Activated T-cell treated with anti-CD3 and anti-CD28 coated beads for 24 hours (primary cell): ENCODE data around the gene GNA12.
"Not testable (repeated sequence)": the region's sequence is repeated elsewhere in the genome, so short reads cannot be mapped to it uniquely, and the experiment has no call there.

Source experiments
- DNase-seq: peaks from one replicate; pipeline ENCODE4 v3.0.0-alpha.2; 2020; ENCODE audit warnings: low read depth

The GNA12 gene

DNA sequence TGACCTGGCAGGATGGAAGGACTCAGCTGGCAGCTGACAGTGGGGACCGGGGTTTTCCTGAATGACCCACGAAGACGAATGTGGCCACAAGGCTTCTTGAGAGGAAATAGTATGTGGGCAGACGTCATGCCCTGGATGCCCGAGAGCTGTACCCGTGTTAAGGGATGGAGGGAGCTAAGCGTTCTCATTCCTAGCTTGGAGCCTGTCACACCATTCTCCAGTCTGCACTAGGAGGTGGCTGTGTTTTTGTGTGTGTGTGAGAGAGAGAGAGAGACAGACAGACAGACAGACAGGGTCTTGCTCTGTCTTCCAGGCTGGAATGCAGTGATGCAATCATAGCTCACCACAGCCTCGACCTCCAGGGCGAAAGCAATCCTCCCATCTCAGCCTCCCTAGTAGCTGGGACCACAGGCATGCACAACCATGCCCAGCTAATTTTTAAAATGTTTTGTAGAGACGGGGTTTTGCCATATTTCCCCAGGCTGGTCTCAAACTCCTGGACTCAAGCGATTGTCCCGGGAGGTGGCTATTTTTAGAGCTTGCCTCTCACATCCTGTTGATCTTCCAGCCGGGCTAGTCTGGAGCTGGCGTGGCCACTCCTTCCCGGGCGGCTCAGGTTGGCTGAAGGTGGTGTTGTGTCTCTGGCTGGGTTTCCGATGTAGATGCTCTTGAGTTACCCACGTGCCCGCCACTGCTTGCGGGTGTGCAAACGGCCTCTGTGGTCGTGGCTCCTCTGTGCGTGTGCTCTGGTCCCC lies 154.0 kb downstream of the GNA12 start:
- no peak for DNase-seq

DNA sequence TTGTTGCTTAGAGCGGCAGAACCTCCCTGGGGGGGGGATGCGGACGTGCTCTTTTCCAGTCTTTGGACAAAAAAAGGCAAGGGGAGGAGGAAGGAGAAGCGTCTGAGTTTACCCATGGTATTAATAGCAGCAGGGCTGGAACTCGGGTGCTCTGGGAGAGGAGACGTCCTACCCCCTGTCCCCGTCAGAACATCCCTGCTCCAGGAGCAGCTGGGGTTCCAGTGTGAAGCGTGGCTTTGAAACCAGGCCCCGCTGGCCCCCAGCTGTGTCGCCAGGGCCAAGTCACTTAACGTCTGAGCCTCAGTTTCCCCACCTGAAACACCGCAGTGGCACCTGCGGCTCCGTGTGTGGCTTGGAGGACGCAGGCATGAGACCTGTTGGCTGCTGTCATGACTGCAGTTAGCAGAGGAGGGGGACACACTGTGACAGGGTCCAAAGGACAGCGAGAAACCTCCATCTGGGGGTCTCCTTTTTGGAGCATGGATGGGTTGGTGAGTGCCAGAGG lies 154.7 kb downstream of the GNA12 start:
- no peak for DNase-seq

GRCh38 chr7:2688409-2689342 lies 155.4 kb downstream of the GNA12 start:
- DNase-seq: no peak

- no peak for DNase-seq
Measured at GRCh38 chr7:2687881-2688318, 156.2 kb downstream of the GNA12 start, which contains the start of gene AMZ1. Gene AMZ1, plus strand, starts transcription at chr7:2688202. Its CDS starts 12,250 bp downstream, at chr7:2700452.

- no peak for DNase-seq
Measured at GRCh38 chr7:2687338-2687869, 156.7 kb downstream of the GNA12 start.

DNA sequence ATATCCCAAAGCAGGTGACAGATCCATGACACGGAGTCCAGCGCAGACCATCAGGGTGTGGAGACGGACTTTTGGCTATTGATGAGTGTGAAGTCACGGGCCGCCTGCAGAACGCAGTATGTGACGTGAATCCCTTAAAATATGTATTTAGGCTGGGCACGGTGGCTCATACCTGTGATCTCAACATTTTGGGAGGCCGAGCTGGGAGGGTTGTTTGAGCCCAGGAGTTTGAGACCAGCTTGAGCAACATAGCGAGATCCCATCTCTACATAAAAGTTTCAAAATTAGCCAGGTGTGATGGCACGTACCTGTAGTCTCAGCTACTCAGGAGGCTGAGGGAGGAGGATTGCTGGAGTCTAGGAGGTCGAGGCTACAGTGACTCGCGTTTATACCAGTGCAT lies 158.0 kb downstream of the GNA12 start:
- no peak for DNase-seq

DNA sequence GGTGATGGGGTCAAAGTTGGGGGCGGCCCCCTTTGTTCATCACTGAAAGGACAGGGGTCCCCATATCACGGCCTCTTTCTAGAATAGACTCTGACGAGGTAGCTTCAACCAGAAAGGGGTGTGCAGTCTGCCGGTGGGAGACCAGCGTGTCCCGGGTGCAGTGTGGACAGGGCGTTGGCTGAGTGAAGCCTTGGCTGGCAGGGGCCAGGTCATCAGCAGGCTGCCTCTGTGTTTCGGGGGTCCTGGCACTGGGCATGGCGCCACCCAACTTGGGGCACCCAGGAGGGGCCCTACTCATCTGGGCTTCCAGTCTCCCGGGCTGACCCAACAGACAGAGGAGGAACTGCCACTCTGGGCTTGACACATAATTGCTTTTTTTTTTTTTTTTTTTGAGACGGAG lies 159.6 kb downstream of the GNA12 start:
- no peak for DNase-seq

DNA sequence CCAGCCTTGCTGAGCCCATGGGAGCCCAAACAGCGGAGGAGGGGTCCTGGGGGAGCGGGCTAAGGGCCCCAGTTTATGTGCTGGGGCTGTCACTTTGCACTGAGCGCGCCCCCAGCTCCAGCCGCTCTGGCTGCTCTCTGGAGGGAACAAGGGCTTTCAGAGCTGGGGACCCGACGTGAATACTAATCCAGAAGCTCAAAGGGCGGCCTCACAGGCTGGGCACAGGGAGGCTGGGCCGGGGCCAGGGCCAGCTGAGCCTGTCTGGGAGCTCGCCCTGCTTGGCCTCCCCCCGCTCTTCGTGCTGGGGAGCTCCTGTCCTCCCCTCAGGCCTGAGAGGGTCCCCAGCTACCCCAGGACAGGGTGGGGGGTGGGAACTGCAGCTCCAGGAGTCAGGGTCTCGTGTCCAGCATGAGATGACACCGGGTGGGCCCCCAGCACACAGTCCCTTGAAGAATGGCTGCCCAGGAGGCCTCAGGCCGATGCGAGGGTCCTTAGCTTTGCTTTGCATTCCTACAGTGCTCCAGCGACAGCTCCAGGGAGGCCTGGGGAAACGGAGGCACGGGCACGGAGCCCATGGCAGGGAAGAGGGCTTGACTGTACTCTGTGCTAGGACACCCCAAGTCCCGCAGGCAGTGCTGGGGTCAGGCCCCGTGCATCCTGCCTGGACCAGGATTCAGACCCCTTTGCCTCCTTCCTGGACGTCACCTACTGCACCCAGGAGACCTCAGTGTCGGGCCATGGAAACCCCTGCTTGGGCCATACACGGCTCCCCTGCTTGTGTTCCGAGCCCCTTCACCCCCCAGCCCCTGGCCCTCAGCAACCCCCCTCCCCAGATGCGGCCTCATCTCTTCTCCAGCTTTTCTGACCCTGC lies 161.9 kb downstream of the GNA12 start:
- no peak for DNase-seq

- peak; percentile 20 for DNase-seq
Measured at GRCh38 chr7:2680792-2681490, 163.2 kb downstream of the GNA12 start.

DNA sequence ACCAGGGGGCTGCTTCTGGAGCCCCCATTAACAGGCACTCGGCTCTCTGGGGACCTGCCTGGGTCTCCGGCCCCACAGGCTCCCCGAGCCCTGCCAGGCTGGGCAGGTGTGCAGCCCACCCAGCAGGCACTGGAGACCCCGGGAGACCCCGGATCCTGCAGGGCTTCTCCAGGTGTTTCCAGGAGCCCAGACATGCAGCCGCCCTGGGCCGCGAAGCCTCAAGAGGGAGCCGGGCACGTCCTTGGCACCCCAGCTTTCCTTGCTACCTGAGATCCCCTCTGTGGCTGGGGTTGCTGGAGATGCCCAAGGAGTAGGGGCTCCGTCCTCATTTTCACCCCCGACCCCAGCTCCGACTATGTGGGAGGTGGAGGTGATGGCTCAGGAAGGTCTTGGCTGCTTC lies 163.9 kb downstream of the GNA12 start:
- DNase-seq: no peak

DNA sequence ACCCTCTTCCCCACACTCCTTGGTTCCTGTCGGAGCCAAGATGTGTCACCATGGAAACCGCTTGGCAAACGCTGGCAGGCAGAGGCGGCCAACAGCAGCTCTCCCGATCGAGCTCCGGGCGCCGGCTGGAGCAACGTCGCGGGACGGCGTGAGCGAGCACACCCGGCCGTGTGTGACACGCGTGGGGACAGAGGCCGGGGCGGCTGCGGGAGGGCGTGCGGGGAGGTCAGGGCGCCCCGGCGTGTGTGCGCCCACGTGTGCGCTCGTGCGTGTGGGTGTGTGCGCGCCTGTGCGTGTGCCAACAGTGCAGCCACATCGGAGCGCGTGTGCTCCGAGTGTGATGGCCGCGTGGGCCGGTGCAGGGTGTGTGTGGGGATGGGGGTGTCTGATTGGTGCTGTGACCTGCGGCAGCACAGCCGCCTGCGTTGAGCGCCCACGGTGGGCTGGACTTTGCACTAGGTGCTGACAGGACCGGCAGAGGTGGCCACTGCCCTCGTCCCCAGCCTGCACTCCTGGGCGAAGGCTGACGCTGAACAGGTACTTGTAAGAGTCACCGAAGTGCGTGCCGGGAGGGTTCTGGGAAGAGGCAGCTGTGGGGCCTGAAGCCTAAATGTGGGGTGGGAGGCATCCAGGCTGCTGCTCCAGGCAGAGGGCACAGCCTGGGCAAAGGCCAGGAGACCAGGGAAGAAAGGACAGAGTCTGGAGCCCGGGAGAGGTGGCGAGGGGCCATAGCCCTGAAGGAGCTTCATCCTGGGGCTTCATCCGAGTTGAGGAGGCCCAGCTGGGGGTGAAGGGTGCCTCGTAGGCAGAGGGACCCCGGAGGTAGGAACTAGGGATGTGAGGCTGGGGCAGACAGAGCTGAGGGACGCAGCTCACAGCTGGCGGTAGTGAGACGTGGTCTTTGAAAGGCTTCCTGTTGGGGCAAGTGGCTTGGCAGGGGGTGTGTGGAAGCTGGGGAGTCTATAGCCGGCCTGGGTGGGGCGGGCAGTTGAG lies 164.7 kb downstream of the GNA12 start:
- DNase-seq: not testable (repeated sequence)

DNA sequence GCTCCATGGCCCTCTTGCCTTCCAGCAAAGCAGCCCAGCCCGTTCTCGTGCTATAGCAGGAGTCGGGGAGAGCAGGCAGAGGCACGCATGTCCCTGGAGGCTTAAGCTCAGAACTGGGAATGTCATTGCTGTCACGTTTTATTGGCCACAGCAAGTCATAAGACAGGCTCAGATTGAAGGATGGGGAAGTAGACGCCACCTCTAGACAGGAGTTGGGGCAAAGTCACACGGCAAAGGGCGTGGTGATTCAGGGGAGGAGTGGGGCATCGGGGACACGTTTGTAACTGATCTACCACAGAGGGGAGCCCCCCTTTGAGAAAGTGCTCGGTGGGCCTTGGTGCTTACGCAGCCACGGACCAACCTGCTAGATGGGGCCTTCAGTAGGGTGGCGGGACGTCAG lies 165.7 kb downstream of the GNA12 start:
- DNase-seq: not testable (repeated sequence)
